HG03280 (cell line): ENCODE data around the gene MTOR.
"Not testable (repeated sequence)": the region's sequence is repeated elsewhere in the genome, so short reads cannot be mapped to it uniquely, and the experiment has no call there.

ENCODE experiments used
- ATAC-seq: cut with Tn5 transposase; IDR thresholded peaks from one replicate; pipeline ENCODE4 v1.9.1; 2021; ENCODE audit warnings: mild to moderate bottlenecking, moderate library complexity; ENCODE audit not compliant: unreplicated experiment

The MTOR gene

DNA sequence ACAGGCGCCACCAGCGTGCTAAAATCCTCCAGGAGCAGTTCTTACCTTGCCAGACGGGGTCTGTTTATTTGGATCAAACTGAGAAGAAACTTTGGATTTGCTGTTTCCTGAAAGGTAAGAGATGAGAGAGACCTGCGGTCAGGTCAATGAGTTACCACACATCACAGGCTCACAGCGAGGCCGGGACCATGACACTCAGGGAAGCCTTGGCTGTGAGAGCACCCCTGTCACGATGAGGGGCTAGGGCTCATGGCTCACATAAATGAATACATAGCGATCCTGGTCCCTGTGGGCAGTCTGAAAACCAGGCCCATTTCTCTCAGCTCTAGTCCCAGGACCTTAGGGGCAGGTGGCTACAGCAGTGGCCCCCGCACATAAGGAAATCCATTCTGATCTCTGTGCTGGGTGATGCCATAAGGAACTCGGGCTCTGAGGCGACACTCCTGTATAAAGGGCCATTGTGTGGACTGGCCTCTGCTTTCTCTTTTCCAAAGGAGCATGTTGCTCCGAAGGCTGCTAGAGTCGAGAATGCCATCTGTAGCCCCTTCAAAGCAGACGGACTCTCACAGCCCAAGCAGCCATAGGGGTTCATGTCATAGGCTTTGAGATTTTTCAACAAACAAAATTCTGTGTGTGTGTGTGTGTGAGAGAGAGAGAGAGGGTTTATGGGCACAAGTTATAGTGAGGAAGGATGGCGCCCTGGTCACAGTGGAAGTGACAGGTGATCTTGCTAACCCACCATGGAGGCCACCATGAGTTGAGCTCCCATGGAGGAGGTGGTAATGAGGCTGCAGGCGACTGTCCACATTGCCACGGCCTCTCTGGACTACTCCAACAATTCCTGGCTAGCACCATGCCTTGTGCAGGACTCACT is 193.5 kb downstream of the MTOR start:
- ATAC-seq = no peak

DNA sequence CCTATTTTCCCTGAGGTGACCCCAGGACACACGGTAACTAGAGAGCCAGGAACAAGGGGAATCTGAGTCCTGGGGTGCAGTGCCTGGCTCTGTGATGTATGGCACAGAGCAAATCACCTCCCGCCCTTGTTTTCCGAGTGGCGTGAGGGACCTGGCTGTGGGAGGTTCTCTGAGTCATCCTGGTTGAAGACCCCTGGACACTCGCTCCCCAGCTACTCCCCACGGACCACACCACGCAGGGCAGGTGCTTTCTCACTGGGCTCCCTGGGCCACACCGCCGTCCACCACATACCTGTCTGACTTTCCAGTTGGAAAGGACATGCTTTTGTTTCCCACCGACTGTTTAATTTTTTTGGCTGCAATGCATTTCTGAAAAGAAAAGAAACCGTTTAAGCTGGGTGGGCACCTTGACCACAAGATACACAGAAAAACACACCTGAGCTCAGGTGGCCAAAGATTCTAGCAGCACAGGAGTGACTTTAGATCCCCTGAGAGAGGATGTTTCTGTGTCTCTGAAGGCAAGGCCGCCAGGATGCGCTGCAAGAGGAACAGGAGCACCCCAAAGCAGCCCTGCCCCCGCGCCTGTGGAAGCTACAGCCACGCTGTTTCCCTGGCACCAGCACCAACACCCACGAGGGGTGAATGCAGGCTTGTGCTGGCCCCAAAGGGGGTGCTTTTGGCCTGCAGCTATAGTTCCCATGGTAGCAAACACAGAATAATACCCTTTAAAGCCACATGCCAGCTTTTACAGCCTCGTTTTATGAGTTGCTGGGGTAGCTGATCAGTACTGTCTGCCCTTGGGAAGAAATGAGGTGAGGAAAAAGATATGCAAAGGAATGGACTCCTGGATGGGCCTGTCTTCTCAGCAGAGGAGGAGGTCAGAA is 194.4 kb downstream of the MTOR start:
- no peak for ATAC-seq

DNA sequence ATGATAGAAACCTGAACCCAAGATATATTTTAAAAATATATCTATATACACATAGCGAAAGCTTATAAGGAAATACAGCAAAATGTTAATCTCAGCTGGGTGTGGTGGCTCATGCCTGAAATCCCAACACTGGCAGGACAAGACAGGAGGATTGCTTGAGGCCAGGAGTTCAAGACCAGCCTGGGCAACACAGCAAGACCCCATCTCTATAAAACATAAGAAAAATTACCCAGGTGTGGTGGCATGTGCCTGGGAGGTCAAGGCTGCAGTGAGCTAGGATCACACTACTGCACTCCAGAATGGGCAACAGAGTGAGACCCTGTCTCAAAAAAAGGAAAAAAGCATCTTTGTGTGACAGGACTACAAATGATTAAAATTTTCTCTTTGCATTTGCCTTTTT is 196.6 kb downstream of the MTOR start:
- ATAC-seq = no peak

DNA sequence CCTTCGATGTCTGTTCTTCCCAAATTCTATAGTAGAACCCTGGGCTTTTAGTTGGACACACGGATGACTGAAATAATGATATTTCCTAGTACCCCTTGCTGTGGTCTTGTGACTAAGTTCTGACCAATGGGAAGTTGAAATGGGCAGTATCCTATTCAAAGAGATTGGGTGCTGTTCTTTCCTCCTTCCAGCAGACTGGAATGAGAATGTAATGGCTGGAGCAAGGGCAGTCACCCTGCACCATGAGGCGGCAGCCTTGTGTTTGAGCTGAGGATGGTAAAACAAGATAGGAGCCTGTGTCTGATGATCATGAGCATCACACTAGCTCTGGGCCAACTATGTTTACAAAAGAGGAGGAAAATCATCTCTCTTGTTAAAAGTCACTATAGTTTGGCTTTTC is 197.4 kb downstream of the MTOR start:
- ATAC-seq = no peak

DNA sequence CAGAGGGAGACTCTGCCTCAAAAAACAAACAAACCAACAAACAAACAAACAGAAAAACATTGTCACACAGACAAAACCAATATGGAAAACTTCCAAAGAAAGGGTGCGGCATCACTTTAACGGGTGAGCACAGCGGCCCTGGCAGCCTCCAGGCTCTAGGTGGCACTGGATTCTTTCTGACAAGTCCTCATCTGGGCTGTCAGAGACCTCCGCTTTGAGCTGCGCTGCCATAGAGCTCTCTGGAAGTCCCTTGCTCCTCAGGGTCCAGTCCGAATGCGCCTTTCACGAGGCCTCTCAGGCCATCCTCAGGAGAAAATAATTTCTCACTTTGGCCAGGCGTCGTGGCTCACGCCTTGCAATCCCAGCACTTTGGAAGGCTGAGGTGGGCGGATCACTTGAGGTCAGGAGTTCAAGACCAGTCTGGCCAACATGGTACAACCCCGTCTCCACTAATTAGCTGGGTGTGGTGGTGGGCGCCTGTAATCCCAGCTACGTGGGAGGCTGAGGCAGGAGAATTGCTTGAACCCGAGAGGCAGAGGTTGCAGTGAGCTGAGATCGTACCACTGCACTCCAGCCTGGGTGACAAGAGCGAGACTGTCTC is 198.3 kb downstream of the MTOR start:
- not testable (repeated sequence) for ATAC-seq

DNA sequence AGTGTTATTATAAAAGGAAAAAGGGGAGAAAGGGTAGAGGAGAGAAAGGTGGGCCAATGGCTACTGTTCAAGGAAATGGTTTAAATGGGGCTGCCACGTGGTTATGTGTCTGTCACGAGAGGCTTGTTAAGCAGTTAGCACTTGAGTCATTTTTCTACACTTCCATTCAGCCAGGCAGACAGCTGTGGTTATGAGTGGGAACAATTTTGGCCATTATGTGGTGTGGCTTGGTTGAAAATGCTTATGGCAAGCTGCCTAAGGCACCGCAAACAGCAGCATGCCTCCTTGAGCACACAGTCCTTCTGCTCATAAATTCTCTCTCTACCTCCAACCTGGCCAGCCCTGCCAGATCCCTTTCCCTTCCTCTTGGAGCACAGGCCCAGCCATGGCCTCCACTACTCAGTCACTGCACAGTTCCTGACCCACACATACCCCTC is 199.4 kb downstream of the MTOR start:
- no peak for ATAC-seq

DNA sequence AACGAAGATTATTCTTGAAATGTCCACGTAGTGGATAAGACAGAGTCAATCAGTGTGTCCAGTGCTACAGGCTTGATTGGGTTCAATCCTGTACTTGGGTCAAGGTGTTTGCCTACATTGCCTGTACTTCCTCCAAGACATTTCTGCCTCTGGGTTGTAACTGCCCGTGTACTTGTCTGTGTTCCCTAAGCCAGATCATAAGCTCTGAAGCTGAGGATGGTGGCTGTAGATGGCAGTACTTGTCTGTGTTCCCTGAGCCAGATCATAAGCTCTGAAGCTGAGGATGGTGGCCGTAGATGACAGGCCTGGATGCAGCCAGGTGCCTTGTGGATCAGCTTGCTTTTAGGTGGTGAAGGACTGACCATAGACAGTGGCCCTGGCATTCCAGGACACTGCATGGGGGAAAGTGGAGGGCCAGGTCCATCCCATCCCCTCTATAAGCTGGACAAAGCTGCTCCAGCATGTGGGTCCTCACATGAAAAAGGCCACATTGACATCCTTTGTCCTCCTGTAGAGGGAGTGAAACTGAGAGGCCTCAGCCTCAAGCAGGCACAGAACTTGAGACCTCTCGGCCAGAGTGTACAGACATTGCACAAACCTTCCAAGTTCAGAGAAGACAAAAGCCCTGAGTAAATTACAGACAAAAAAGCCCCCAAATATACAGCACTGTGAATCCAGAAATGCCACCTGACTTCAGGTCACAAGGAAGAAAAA is 200.5 kb downstream of the MTOR start:
- no peak for ATAC-seq

DNA sequence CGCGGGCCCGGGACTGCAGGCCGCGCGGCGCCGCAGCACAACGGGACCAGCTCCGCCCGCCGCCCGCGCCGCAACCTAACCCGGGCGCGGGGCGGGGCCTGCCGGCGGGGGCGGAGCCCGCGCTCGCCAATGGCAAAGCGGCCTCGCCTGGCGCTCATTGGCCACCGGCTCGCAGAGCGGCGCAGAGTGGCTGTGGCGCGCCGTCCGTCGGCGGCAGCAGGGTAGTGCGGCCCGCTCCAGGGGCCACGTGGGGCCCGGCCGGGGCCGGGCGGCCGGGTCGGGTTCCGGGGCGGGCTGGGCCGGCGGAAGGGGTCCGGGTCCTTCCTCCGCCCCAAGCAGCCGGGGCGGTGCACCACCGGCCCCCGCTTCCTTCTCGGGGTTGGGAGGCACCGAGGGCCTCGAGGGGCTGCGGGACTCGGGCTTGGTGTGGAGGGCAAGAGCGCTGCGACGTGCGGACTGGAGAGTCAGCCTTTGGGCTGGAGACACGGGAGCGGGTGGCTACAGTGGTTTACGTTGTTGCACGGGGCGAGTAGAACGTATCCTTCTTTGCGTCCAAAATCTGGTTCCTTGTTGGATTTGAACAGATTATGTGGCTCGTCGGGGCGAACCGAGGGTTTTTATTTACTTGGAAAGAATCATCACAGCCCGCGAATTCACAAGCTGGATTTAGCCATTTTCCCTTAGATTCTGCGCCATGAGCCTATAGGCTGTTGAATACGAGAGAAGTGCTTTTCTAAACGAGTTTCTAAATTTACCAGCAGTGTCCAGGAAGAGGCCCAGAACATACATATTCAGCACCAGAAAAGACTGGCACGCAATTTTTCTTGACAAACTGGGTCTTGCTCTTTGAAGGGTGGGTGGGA is 202.2 kb downstream of the MTOR start, which contains the start of gene SRM:
Gene SRM (minus strand): TSS at position 51 of the 863 bp plus-strand sequence. CDS start 75 bp downstream, outside the sequence.
- ATAC-seq = peak; percentile 96

DNA sequence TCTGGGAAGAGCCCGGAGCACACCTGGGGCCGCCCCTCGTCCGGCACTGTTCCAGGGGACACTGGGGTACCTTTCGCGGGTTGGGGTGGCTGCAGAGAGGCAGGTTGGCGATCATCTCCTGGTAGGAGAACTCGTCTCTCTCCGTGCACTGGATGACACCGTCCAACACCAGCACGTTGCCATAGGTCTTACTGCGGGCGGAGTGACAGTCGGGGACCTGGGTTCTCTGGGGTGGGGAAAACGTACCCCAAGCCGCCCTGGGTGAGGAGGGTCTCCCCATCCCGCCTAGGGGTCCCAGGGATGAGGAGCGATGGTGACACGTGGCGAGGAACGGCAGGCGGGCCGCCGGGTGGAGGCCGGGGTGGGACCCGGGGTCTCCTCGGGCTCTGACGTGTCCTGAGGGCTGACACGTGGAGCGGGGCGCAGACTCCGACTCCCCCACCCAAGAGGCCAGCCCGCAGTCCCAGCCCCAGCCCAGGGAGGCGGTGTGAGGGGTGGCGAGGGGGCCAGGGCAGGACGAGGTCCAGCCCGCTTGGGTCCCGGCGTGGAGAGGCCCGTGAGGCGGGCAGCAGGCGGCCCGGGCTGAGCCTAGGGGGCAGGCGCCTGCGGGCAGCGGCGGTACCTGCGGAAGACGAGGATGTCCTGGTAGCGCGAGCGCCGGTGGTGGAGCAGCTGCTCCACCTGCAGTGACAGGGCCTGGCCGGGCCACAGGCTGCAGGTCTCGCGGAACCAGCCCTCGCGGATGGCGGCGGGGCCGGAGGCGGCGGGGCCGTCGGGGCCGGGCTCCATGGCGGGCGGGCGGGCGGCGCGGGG is 203.0 kb downstream of the MTOR start:
- no peak for ATAC-seq

DNA sequence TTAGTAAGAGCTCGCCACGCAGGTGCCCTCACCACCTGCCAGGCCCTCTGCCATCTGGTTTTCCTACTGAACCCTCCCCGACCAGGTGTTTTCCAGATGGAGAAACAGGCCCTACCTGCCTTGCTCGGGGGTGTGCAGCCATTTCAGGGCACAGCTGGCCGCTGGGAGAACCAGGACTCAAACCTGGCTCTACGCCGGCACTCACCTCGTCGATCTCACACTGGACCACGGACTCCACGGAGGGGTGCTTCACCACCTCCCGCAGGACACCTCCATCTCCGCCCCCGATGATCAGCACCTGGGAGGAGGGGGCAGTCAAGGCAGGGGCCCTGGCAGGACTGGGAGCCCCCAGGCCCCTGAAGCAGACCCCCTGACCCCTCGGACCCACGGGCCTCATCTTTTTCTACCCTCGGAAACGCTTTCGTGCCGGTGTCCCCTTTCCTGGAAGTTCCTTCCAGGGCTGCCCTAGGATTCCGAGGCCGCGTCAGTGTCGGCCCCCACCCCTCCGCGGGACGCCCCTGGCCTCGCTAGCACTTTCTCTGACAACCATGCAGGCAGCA is 203.7 kb downstream of the MTOR start:
- no peak for ATAC-seq

DNA sequence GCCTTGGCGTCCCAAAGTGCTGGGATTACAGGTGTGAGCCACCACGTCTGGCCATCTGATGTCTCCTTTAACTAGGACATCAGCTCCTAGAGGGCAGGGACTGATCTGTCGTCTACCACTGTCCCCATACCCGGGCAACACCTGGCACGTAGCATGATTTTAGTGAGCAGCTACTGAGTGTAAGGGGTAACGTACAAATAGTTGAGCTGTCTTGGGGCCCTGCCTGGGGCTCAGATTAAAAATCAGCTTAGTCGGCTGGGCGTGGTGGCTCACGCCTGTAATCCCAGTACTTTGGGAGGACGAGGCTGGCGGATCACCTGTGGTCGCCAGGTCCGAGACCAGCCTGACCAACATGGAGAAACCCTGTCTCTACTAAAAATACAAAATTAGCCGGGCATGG is 204.3 kb downstream of the MTOR start:
- ATAC-seq = no peak

DNA sequence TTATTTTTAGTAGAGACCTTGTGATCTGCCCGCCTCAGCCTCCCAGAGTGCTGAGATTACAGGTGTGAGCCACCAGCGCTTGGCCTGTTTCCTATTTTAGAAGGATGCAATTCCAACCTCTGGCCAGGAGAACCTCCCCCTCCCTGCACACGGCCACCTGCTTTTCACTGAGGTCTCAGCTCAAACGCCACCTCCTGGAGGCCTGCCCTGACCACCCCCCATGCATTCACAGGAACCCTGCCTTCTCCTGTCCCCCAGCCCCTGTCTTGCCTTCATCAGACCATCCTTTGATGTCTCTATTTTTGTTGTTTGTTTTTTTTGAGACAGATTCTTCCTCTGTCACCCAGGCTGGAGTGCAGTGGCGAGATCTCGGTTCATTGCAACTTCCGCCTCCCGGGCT is 204.9 kb downstream of the MTOR start:
- no peak for ATAC-seq
